ENCODE data around the gene NLRP3.
"Not testable (repeated sequence)": the region's sequence is repeated elsewhere in the genome, so short reads cannot be mapped to it uniquely, and the experiment has no call there.

Gene NLRP3

GRCh38 chr1:247440001-247440620 lies 24.1 kb downstream of the NLRP3 start:
- no peak for DNase-seq

GRCh38 chr1:247441606-247442005 lies 25.6 kb downstream of the NLRP3 start:
- no peak for DNase-seq

- DNase-seq = no peak
Observed at GRCh38 chr1:247442164-247442563, 26.2 kb downstream of the NLRP3 start.

GRCh38 chr1:247443641-247444040 lies 27.7 kb downstream of the NLRP3 start:
- DNase-seq = no peak

- DNase-seq = no peak
Observed at GRCh38 chr1:247444571-247444970, 28.6 kb downstream of the NLRP3 start.

- DNase-seq = no peak
Observed at GRCh38 chr1:247445526-247446356, 29.8 kb downstream of the NLRP3 start.

- DNase-seq = peak; percentile 37
Observed at GRCh38 chr1:247447162-247447909, 31.4 kb downstream of the NLRP3 start.

GRCh38 chr1:247448107-247448791 lies 32.3 kb downstream of the NLRP3 start:
- peak; percentile 85 for DNase-seq

GRCh38 chr1:247451388-247452010 lies 35.5 kb downstream of the NLRP3 start:
- no peak for DNase-seq

GRCh38 chr1:247452447-247453039 lies 36.6 kb downstream of the NLRP3 start:
- DNase-seq = no peak

- no peak for DNase-seq
Observed at GRCh38 chr1:247453245-247453644, 37.3 kb downstream of the NLRP3 start.

- no peak for DNase-seq
Observed at GRCh38 chr1:247453997-247454396, 38.0 kb downstream of the NLRP3 start.

- DNase-seq = no peak
Observed at GRCh38 chr1:247456021-247456420, 40.0 kb downstream of the NLRP3 start.

GRCh38 chr1:247456914-247457639 lies 41.1 kb downstream of the NLRP3 start:
- DNase-seq = no peak

GRCh38 chr1:247459507-247459906 lies 43.5 kb downstream of the NLRP3 start:
- DNase-seq = no peak

GRCh38 chr1:247465796-247466195 lies 49.8 kb downstream of the NLRP3 start:
- DNase-seq = peak; percentile 50

GRCh38 chr1:247467129-247467528 lies 51.2 kb downstream of the NLRP3 start:
- DNase-seq = no peak

GRCh38 chr1:247468481-247469140 lies 52.6 kb downstream of the NLRP3 start:
- DNase-seq = no peak

GRCh38 chr1:247469141-247469535 lies 53.2 kb downstream of the NLRP3 start:
- DNase-seq = no peak

GRCh38 chr1:247470942-247471429 lies 55.0 kb downstream of the NLRP3 start:
- DNase-seq = not testable (repeated sequence)
